HUES64 (cell line): ENCODE data around the gene SERPINB6.
"Not testable (repeated sequence)": the region's sequence is repeated elsewhere in the genome, so short reads cannot be mapped to it uniquely, and the experiment has no call there.

Experiments
- H3K27ac ChIP-seq: 2 replicates; pipeline ENCODE4 v1.7.0; 2013; ENCODE audit warnings: low read depth, low read length, inconsistent platforms
- H3K27me3 ChIP-seq: 2 replicates; pipeline ENCODE4 v1.6.1; 2013; ENCODE audit warnings: mild to moderate bottlenecking, low read length; ENCODE audit not compliant: insufficient read depth
- H3K36me3 ChIP-seq: 2 replicates; pipeline ENCODE4 v1.6.1; 2013; ENCODE audit warnings: mild to moderate bottlenecking, low read length; ENCODE audit not compliant: insufficient read depth
- H3K4me1 ChIP-seq: 2 replicates; pipeline ENCODE4 v1.6.1; 2013; ENCODE audit warnings: mild to moderate bottlenecking, low read length, moderate library complexity; ENCODE audit not compliant: insufficient read depth
- H3K4me3 ChIP-seq: 2 replicates; pipeline ENCODE4 v1.5.1; 2013; ENCODE audit warnings: mild to moderate bottlenecking, low read length, moderate library complexity
- H3K9ac ChIP-seq: 2 replicates; pipeline ENCODE4 v1.6.1; 2013; ENCODE audit warnings: mild to moderate bottlenecking, low read depth, low read length
- H3K9me3 ChIP-seq: 2 replicates; pipeline ENCODE4 v1.6.1; 2013; ENCODE audit warnings: low read depth, low read length; ENCODE audit not compliant: insufficient read depth
- WGBS: fragments of 150-250, 120-280 bp; methylation state at CpG from one replicate; pipeline ENCODE4 v1.1.7; 2013; ENCODE audit warnings: missing lambda C conversion rate; 5-methylcytosine and 5-hydroxymethylcytosine counted together

Gene SERPINB6

GRCh38 chr6:2919401-2919800 is 52.0 kb downstream of the SERPINB6 start:
- Histone ChIP-seq H3K27me3 (no peaks in the 10 kb centered on the region), H3K9me3 (no peaks in the 10 kb centered on the region), H3K4me3 (no peak overlapping the region), H3K4me1 (peaks cover 43% of the 10 kb centered on the region), H3K9ac (no peak overlapping the region), H3K36me3 (no peaks in the 10 kb centered on the region), H3K27ac (no peak overlapping the region)
- 87% methylated on average over 4 of the region's 4 CpGs for WGBS

DNA sequence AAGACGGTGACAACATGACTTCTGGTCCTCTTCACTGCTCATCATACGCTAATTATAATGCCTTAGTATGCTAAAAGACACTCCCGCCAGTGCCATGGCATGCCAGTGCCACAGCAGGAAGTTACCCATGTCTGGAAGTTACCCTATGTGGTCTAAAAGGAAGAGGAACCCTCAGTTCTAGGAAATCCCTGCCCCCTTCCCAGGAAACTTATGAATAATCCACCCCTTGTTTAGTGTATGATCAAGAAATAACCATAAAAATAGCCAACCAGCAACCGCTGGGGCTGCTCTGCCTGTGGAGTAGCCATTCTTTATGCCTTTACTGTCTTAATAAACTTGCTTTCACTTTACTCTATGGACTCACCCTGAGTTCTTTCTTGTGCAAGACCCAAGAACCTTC is 52.4 kb downstream of the SERPINB6 start:
- Histone ChIP-seq H3K9me3 (no peaks in the 10 kb centered on the region), H3K36me3 (no peaks in the 10 kb centered on the region), H3K27ac (no peak overlapping the region), H3K27me3 (no peaks in the 10 kb centered on the region), H3K4me3 (no peak overlapping the region), H3K9ac (no peak overlapping the region), H3K4me1 (peaks cover 47% of the 10 kb centered on the region)
- WGBS, result 89% methylated on average over 4 of the region's 4 CpGs

DNA sequence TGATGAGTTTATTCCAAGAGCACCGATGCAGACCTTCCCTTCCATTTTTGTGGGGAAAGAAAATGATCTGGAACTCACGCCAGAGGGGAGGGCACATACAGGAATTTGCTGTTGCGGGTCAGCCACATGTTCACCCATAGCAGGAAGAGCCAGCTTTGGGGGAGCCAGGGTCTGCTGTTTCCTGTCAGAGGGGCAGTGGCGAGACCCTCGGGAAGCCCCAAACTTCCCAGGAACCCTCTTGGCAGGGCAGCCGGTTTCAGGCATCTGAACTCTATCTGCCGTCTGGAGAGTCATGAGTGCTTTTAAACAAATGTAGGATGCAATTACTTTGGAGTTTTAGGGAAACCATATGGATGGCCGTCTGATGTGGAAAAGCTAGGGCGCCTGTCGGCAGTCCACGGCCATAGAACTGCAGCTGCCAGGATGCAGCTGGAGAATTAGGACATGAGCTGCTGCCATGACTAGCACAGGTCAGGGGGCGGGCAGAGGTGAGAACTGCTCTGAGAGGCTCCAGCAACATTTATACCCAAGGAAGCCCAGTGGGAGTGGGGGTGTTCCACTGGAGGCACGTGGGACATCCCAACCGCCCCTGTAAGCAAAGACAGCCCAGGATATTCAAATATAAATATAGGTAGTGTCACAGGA is 53.4 kb downstream of the SERPINB6 start:
- WGBS, result 92% methylated on average over 14 of the region's 14 CpGs

GRCh38 chr6:2917065-2917464 is 54.3 kb downstream of the SERPINB6 start:
- Histone ChIP-seq H3K9me3 (no peaks in the 10 kb centered on the region), H3K27ac (peak overlapping the region; percentile 68), H3K27me3 (no peaks in the 10 kb centered on the region), H3K9ac (no peak overlapping the region), H3K36me3 (no peaks in the 10 kb centered on the region), H3K4me3 (no peak overlapping the region), H3K4me1 (peaks cover 41% of the 10 kb centered on the region)
- 59% methylated on average over 4 of the region's 4 CpGs for WGBS

More for the DNA sequence above, 53.4 kb downstream of the SERPINB6 start:
- H3K4me3 ChIP-seq, result no peak overlapping the region
- no peaks in the 10 kb centered on the region for H3K27me3 ChIP-seq
- peaks cover 44% of the 10 kb centered on the region for H3K4me1 ChIP-seq
- no peak overlapping the region for H3K9ac ChIP-seq
- no peak overlapping the region for H3K27ac ChIP-seq
- no peaks in the 10 kb centered on the region for H3K36me3 ChIP-seq
- no peaks in the 10 kb centered on the region for H3K9me3 ChIP-seq

DNA sequence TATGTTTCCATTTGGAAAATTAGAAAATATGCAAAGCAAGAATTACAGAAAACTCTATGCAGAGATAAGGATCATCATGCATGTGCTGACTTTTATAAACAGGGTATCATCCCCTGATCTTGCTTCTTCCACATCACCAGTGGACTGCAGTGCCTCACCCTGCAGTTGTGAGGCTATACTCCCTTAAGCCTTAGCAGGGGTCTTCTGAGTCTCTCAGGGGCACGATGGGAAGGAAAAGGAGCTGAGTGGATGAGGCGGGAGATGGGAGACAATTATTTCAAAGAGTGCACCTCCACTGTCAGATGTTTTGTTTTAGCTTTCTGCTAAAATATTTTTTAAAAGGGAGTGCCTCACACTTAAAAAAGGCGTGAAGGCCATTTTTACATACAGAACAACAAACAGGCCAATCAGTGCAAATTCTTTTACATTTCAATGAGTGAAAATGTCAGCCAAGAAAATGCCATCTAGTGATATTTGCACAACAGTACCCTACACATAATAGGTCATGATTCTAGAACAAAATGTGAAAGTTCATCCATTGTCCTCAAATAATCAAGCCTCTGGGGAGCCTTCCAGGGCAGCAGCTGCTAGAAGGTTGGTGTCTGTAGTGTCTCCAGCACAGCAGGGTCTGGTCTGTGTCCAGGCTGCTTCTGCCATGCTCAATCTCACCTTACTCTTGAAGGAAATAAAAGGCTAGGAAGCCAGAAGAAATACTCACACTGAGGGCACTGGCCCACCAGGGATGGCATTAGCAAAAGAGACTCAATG is 55.0 kb downstream of the SERPINB6 start:
- Histone ChIP-seq H3K27me3 (no peaks in the 10 kb centered on the region), H3K9ac (no peak overlapping the region), H3K4me1 (peaks cover 34% of the 10 kb centered on the region), H3K4me3 (no peak overlapping the region), H3K9me3 (no peaks in the 10 kb centered on the region), H3K36me3 (no peaks in the 10 kb centered on the region), H3K27ac (peak overlapping the region; percentile 70; the same call in 1 of the 2 replicates)
- 17% methylated on average over 3 of the region's 3 CpGs for WGBS

- 90% methylated on average over 3 of the region's 3 CpGs for WGBS
- no peak overlapping the region for H3K4me3 ChIP-seq
- peaks cover 33% of the 10 kb centered on the region for H3K4me1 ChIP-seq
- H3K27me3 ChIP-seq, result no peaks in the 10 kb centered on the region
- H3K9ac ChIP-seq, result no peak overlapping the region
- no peaks in the 10 kb centered on the region for H3K36me3 ChIP-seq
- no peaks in the 10 kb centered on the region for H3K9me3 ChIP-seq
- H3K27ac ChIP-seq, result no peak overlapping the region
These were observed 56.2 kb downstream of the SERPINB6 start for GRCh38 chr6:2915150-2915549.

DNA sequence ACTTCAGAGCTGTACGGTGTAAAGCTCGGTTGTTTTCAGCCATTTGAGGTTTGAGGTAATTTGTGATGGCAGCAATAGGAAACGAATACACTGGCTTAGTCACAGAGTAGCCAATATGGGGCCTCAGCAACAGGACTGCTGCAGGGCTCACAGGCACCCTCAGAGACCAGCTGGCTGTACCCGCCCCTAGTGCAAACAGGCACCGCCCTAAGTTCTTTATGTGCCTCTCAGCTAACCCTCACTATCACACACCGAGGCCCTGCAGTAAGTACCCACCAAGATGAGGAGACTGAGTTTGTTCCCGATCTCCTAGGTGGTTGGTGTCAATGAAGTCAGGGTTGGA is 57.1 kb downstream of the SERPINB6 start:
- Histone ChIP-seq H3K4me3 (no peak overlapping the region), H3K27ac (no peak overlapping the region; the same call in 1 of the 2 replicates), H3K36me3 (no peaks in the 10 kb centered on the region), H3K9ac (no peak overlapping the region), H3K4me1 (peaks cover 40% of the 10 kb centered on the region), H3K27me3 (no peaks in the 10 kb centered on the region), H3K9me3 (no peaks in the 10 kb centered on the region)
- WGBS, result 86% methylated on average over 7 of the region's 7 CpGs

- H3K27ac ChIP-seq, result peak overlapping the region; percentile 15; the same call in 1 of the 2 replicates
These were observed 57.6 kb downstream of the SERPINB6 start for GRCh38 chr6:2913621-2914317.

DNA sequence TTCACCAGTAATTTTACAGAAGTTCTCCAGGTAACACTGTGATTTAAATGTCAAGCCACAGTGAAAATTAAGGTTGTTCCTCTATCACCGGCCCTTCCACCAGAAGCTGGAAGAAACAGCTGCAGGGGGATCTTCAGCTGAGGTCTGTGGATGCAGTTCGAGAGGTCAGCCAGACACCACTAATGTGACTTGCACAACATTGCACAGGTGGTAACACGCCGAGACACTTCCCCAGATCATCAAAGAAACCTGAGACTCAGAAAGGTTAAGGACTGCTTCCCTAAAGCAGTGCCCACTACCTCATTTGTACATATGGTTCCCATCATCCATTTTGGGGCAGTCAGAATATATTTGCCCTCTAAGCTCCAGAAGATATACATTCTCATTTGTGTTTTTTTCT is 60.2 kb downstream of the SERPINB6 start:
- Histone ChIP-seq H3K36me3 (no peaks in the 10 kb centered on the region), H3K27ac (no peak overlapping the region), H3K9ac (no peak overlapping the region), H3K4me3 (no peak overlapping the region), H3K9me3 (no peaks in the 10 kb centered on the region), H3K27me3 (no peaks in the 10 kb centered on the region), H3K4me1 (peaks cover 37% of the 10 kb centered on the region)
- WGBS, result 92% methylated on average over 4 of the region's 4 CpGs

More at GRCh38 chr6:2913621-2914317, 57.6 kb downstream of the SERPINB6 start:
- no peaks in the 10 kb centered on the region for H3K9me3 ChIP-seq
- no peak overlapping the region for H3K4me3 ChIP-seq
- WGBS, result 89% methylated on average over 10 of the region's 11 CpGs
- H3K9ac ChIP-seq, result no peak overlapping the region
- peaks cover 45% of the 10 kb centered on the region for H3K4me1 ChIP-seq
- H3K27me3 ChIP-seq, result no peaks in the 10 kb centered on the region
- H3K36me3 ChIP-seq, result no peaks in the 10 kb centered on the region

GRCh38 chr6:2909718-2910117 is 61.6 kb downstream of the SERPINB6 start:
- Histone ChIP-seq H3K4me1 (peaks cover 34% of the 10 kb centered on the region), H3K36me3 (no peaks in the 10 kb centered on the region), H3K27ac (peak overlapping the region; percentile 81; the same call in 1 of the 2 replicates), H3K9me3 (no peaks in the 10 kb centered on the region), H3K27me3 (no peaks in the 10 kb centered on the region), H3K9ac (peak overlapping the region; percentile 49; the same call in 1 of the 2 replicates), H3K4me3 (no peak overlapping the region)
- 92% methylated on average over 4 of the region's 4 CpGs for WGBS

DNA sequence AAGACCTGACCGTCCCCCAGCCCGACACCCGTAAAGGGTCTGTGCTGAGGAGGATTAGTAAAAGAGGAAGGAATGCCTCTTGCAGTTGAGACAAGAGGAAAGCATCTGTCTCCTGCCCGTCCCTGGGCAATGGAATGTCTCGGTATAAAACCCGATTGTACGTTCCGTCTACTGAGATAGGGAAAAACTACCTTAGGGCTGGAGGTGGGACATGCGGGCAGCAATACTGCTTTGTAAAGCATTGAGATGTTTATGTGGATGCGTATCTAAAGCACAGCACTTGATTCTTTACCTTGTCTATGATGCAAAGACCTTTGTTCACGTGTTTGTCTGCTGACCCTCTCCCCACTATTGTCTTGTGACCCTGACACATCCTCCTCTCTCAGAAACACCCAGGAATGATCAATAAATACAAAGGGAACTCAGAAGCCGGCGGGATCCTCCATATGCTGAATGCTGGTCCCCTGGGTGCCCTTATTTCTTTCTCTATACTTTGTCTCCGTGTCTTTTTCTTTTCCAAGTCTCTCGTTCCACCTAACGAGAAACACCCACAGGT is 62.2 kb downstream of the SERPINB6 start:
- WGBS, result 44% methylated on average over 16 of the region's 16 CpGs
- not testable (repeated sequence) for H3K9me3 ChIP-seq, H3K36me3 ChIP-seq, H3K27me3 ChIP-seq
- H3K9ac ChIP-seq, result peak overlapping the region; percentile 49; the same call in 1 of the 2 replicates
- peak overlapping the region; percentile 84 for H3K27ac ChIP-seq
- H3K4me1 ChIP-seq, result peaks cover 31% of the 10 kb centered on the region
- H3K4me3 ChIP-seq, result 0 out of 2 replicates have a peak overlapping the region, but pooled peaks have one; percentile 17
